H1 (cell line): ENCODE measurements around the gene RPS6KA5. TPM values are rescaled to one million over a fixed set of nuclear protein-coding genes. Genes with fewer than 3 reads are reported as not detected.

Source experiments
- CTCF ChIA-PET: fragments of 300-600 bp; sonication (Branson Sonifier 250); formaldehyde crosslinking; loops from one replicate; lab custom pipeline; 2021; ENCODE audit not compliant: partially characterized antibody; lab: Charles Lee
- POLR2A ChIA-PET: fragments of 300-600 bp; sonication (Branson Sonifier 250); formaldehyde crosslinking; loops from one replicate; lab custom pipeline; 2021; ENCODE audit warnings: inconsistent platforms; ENCODE audit not compliant: partially characterized antibody; lab: Charles Lee
- DNase-seq, 2 experiments: peaks; one replicate each; pipeline versions ENCODE4 v3.0.0 to v3.0.0-alpha.2; 2010 to 2022; ENCODE audit warnings: low spot score in 2 of 2, low read depth in 1 of 2, mixed read lengths in 1 of 2
- FAIRE-seq: peaks from 2 replicates; lab custom pipeline; 2011; peaks lifted over from hg19 to GRCh38; lab: Jason Lieb, UNC
- H2AFZ ChIP-seq: 2 replicates; pipeline ENCODE4 v1.8.1; 2012; ENCODE audit warnings: low read length, inconsistent platforms
- H2AK5ac ChIP-seq: 2 replicates; pipeline ENCODE4 v1.6.1; 2013; ENCODE audit warnings: low read depth, low read length
- H2BK120ac ChIP-seq: replicated peaks from 2 replicates; pipeline ENCODE3; 2013; ENCODE audit warnings: low read depth, low read length, inconsistent platforms
- H2BK12ac ChIP-seq: 2 replicates; pipeline ENCODE4 v1.6.1; 2013; ENCODE audit warnings: low read depth, low read length
- H2BK15ac ChIP-seq: 2 replicates; pipeline ENCODE4 v1.6.1; 2013; ENCODE audit warnings: low read length
- H2BK20ac ChIP-seq: 2 replicates; pipeline ENCODE4 v1.6.1; 2013; ENCODE audit warnings: low read length
- H2BK5ac ChIP-seq: 2 replicates; pipeline ENCODE4 v1.6.1; 2013; ENCODE audit warnings: low read depth, low read length
- H3K14ac ChIP-seq: 2 replicates; pipeline ENCODE4 v1.6.1; 2013; ENCODE audit warnings: inconsistent platforms; ENCODE audit not compliant: insufficient read length
- H3K18ac ChIP-seq: 2 replicates; pipeline ENCODE4 v1.6.1; 2013; ENCODE audit warnings: low read length; ENCODE audit errors: extremely low read depth
- H3K23ac ChIP-seq: 2 replicates; pipeline ENCODE4 v1.6.1; 2013; ENCODE audit warnings: inconsistent platforms; ENCODE audit not compliant: insufficient read length
- H3K23me2 ChIP-seq: 2 replicates; pipeline ENCODE4 v1.6.1; 2013; ENCODE audit warnings: low read depth, low read length
- H3K27ac ChIP-seq: 2 replicates; pipeline ENCODE4 v1.6.1; 2011; ENCODE audit warnings: low read depth, low read length, inconsistent platforms
- H3K27me3 ChIP-seq, 4 experiments: replicated peaks in 1 of 4; 1 replicate in 1 of 4; 2 replicates in 3 of 4; pipeline versions ENCODE4 v1.6.1 to v1.8.1; 2011 to 2013; ENCODE audit warnings: low read length in 3 of 4, mild to moderate bottlenecking in 3 of 4, inconsistent platforms in 2 of 4, mixed read lengths in 2 of 4, moderate library complexity in 1 of 4; ENCODE audit not compliant: control insufficient read depth in 3 of 4, insufficient read depth in 3 of 4; ENCODE audit errors: extremely low read depth in 1 of 4
- H3K36me3 ChIP-seq, 4 experiments: 2 replicates each; pipeline versions ENCODE4 v1.6.1 to v1.8.1; 2011 to 2013; ENCODE audit warnings: mild to moderate bottlenecking in 4 of 4, low read length in 3 of 4, moderate library complexity in 2 of 4, control low read depth in 1 of 4, inconsistent platforms in 1 of 4; ENCODE audit not compliant: insufficient read depth in 4 of 4, control insufficient read depth in 2 of 4
- H3K4ac ChIP-seq: replicated peaks from 2 replicates; pipeline ENCODE3; 2013; ENCODE audit warnings: low read length, low read depth, mixed read lengths, inconsistent platforms; ENCODE audit not compliant: insufficient read length
- H3K4me1 ChIP-seq, 4 experiments: replicated peaks in 1 of 4; 1 replicate in 1 of 4; 2 replicates in 3 of 4; pipeline versions ENCODE4 v1.6.1 to v1.8.1; 2011 to 2013; ENCODE audit warnings: low read length in 3 of 4, inconsistent platforms in 2 of 4, mixed read lengths in 1 of 4; ENCODE audit not compliant: insufficient read depth in 4 of 4, control insufficient read depth in 3 of 4
- H3K4me2 ChIP-seq, 2 experiments: 2 replicates each; pipeline versions ENCODE4 v1.6.1 to v1.8.1; 2011 to 2013; ENCODE audit warnings: low read depth in 2 of 2, low read length in 2 of 2, control low read depth in 1 of 2, inconsistent platforms in 1 of 2, mild to moderate bottlenecking in 1 of 2; ENCODE audit not compliant: insufficient read depth in 1 of 2
- H3K4me3 ChIP-seq, 4 experiments: fragments of 200-600, 300-600 bp in 1 of 4; sonication (generic), shearing (Covaris generic), sonication (Bioruptor Twin) in 1 of 4; 2 replicates each; pipeline versions ENCODE4 v1.5.1 to v1.8.1; 2011 to 2016; ENCODE audit warnings: low read length in 4 of 4, low read depth in 3 of 4, control low read depth in 2 of 4, inconsistent platforms in 2 of 4, mild to moderate bottlenecking in 2 of 4, mixed read lengths in 1 of 4, moderate library complexity in 1 of 4; ENCODE audit not compliant: insufficient read depth in 2 of 4; ENCODE audit errors: extremely low read depth in 1 of 4
- H3K56ac ChIP-seq: replicated peaks from 2 replicates; pipeline ENCODE3; 2013; ENCODE audit warnings: low read depth, mild to moderate bottlenecking, mixed read lengths, low read length, inconsistent platforms; ENCODE audit not compliant: insufficient read length
- H3K79me1 ChIP-seq: 2 replicates; pipeline ENCODE4 v1.6.1; 2013; ENCODE audit warnings: low read depth, low read length, control low read depth
- H3K79me2 ChIP-seq, 2 experiments: 2 replicates each; pipeline versions ENCODE4 v1.6.1 to v1.8.1; 2012 to 2013; ENCODE audit warnings: low read length in 2 of 2, mild to moderate bottlenecking in 2 of 2, inconsistent platforms in 1 of 2; ENCODE audit not compliant: insufficient read depth in 2 of 2, control insufficient read depth in 1 of 2
- H3K9ac ChIP-seq, 4 experiments: replicated peaks in 1 of 4; 1 replicate in 1 of 4; 2 replicates in 3 of 4; pipeline versions ENCODE4 v1.6.1 to v1.8.1; 2011 to 2013; ENCODE audit warnings: low read depth in 3 of 4, low read length in 3 of 4, control low read depth in 2 of 4, mild to moderate bottlenecking in 2 of 4, moderate library complexity in 2 of 4, inconsistent platforms in 1 of 4; ENCODE audit errors: extremely low read depth in 1 of 4
- H3K9me3 ChIP-seq, 2 experiments: 2 replicates each; pipeline versions ENCODE4 v1.6.1 to v1.8.1; 2012 to 2013; ENCODE audit warnings: mild to moderate bottlenecking in 2 of 2, moderate library complexity in 2 of 2, control low read depth in 1 of 2, inconsistent platforms in 1 of 2, low read depth in 1 of 2, low read length in 1 of 2, mixed read lengths in 1 of 2; ENCODE audit not compliant: insufficient read depth in 2 of 2
- H4K20me1 ChIP-seq, 2 experiments: replicated peaks in 1 of 2; 2 replicates each; pipeline versions ENCODE3 to v1.8.1; 2011 to 2013; ENCODE audit warnings: inconsistent platforms in 2 of 2, low read length in 2 of 2, mild to moderate bottlenecking in 1 of 2; ENCODE audit not compliant: insufficient read depth in 2 of 2, control insufficient read depth in 1 of 2
- H4K5ac ChIP-seq: 2 replicates; pipeline ENCODE4 v1.6.1; 2013; ENCODE audit warnings: low read length, low read depth, mixed read lengths, inconsistent platforms; ENCODE audit not compliant: insufficient read length
- H4K8ac ChIP-seq: 2 replicates; pipeline ENCODE4 v1.8.0; 2013; ENCODE audit warnings: mild to moderate bottlenecking, moderate library complexity, low read length, inconsistent platforms; ENCODE audit not compliant: insufficient read depth; ENCODE audit errors: extremely low read depth
- H4K91ac ChIP-seq: replicated peaks from 2 replicates; pipeline ENCODE3; 2013; ENCODE audit warnings: low read length, mixed read lengths, inconsistent platforms; ENCODE audit not compliant: insufficient read length
- BCL11A ChIP-seq, 2 experiments: IDR thresholded peaks; one replicate each; pipeline ENCODE4 v1.6.1; 2011; ENCODE audit warnings: low read depth in 2 of 2, low read length in 2 of 2, mild to moderate bottlenecking in 2 of 2
- BRCA1 ChIP-seq: IDR thresholded peaks from 2 replicates; pipeline ENCODE4 v1.6.1; 2012; ENCODE audit warnings: low read depth, low read length, improper control_type of control experiment
- CHD2 ChIP-seq: IDR thresholded peaks from 2 replicates; pipeline ENCODE4 v1.6.1; 2012; ENCODE audit warnings: low read length, improper control_type of control experiment
- HDAC6 ChIP-seq: IDR thresholded peaks from one replicate; pipeline ENCODE4 v1.7.1; 2012; ENCODE audit warnings: low read depth, mild to moderate bottlenecking, inconsistent platforms, low read length, moderate library complexity
- NRF1 ChIP-seq: IDR thresholded peaks from 2 replicates; pipeline ENCODE4 v1.6.1; 2011; ENCODE audit warnings: mild to moderate bottlenecking, low read depth, low read length, improper control_type of control experiment
- POLR2AphosphoS5 ChIP-seq: IDR thresholded peaks from 2 replicates; pipeline ENCODE4 v1.6.1; 2011; ENCODE audit warnings: low read depth, low read length
- RNF2 ChIP-seq: fragments of 200-900, 300-1000 bp; sonication (generic); IDR thresholded peaks from 2 replicates; pipeline ENCODE4 v1.7.1; 2016; ENCODE audit warnings: borderline replicate concordance, low read depth, mild to moderate bottlenecking, antibody characterized with exemption, low read length; ENCODE audit not compliant: poor library complexity, severe bottlenecking; ENCODE audit errors: missing control alignments
- RXRA ChIP-seq: IDR thresholded peaks from 2 replicates; pipeline ENCODE4 v1.6.1; 2011; ENCODE audit warnings: low read depth, mild to moderate bottlenecking, low read length, moderate library complexity; ENCODE audit not compliant: insufficient read depth
- SIX5 ChIP-seq: IDR thresholded peaks from 2 replicates; pipeline ENCODE4 v1.6.1; 2011; ENCODE audit warnings: mild to moderate bottlenecking, low read depth, low read length
- TAF7 ChIP-seq: optimal IDR thresholded peaks from 2 replicates; pipeline ENCODE3; 2011; ENCODE audit warnings: low read depth, mild to moderate bottlenecking, inconsistent platforms, low read length, moderate library complexity, borderline replicate concordance
- TCF12 ChIP-seq: IDR thresholded peaks from 2 replicates; pipeline ENCODE4 v1.6.1; 2011; ENCODE audit warnings: low read depth, mild to moderate bottlenecking, low read length
- USF2 ChIP-seq: IDR thresholded peaks from 2 replicates; pipeline ENCODE4 v1.6.1; 2011; ENCODE audit warnings: low read length, improper control_type of control experiment
- WGBS, 2 experiments: shearing (Covaris generic) in 1 of 2; methylation state at CpG; one replicate each; pipeline versions ENCODE4 v1.1.6 to v1.1.7; 2013 to 2015; ENCODE audit warnings: low lambda C conversion rate in 2 of 2, mixed read lengths in 2 of 2, inconsistent platforms in 1 of 2, low coverage in 1 of 2, missing lambda C conversion rate in 1 of 2; ENCODE audit not compliant: insufficient replicate concordance in 2 of 2, insufficient coverage in 1 of 2, insufficient read length in 1 of 2; ENCODE audit errors: extremely low coverage in 1 of 2, missing lambda C conversion rate in 1 of 2; 5-methylcytosine and 5-hydroxymethylcytosine counted together
- polyA plus RNA-seq, 7 experiments: library from polyadenylated mRNA; depleted of rRNA in 3 of 7; stranded (reverse) in 5 of 7; unstranded in 2 of 7; fragments of >200 nt in 5 of 7; fragments of 200-250 nt in 2 of 7; gene quantifications; 1 replicate in 5 of 7; 2 replicates in 1 of 7; 4 replicates in 1 of 7; pipeline versions ENCODE4 v1.2.1 to v1.2.3, GENCODE V29; 2011 to 2013; ENCODE audit warnings: missing spikeins in 2 of 7, mixed read lengths in 2 of 7
- total RNA-seq: library from RNA; stranded (reverse); fragmentation: NEBNext Ultra II Directional; extraction: Animal tissue kit (Norgen Biotek cat#: 25700); gene quantifications from 2 replicates; pipeline ENCODE4 v1.2.1, GENCODE V29; 2021

The RPS6KA5 gene
- total and polyA plus RNA-seq, 2 of the 8 experiments (the other 6 are each of a cell fraction or from before 2014, with no cell fraction given) = 0.85 to 3.1 TPM

DNA sequence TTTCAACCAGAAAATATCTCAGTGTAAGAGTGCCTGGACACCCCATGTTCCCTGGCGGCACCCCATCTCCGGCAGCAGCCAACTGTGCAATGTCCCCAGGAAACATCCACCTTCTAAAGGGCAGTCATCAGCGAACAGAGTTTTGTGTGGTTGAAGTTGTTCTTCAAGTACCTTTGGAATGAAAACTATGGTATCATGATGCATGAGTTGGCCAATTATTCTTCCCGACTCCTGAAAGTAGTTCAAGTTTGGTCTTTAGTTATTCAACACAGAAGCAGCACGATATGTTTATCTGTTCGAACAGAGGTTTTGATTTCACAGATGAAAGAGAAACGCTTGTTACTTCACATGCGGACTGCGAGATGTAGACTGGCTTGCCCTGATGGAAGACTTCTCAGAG lies 223.1 kb downstream of the RPS6KA5 start:
- no peak for DNase-seq
- no peak overlapping the region for H3K4ac ChIP-seq
- peaks cover 0 to 1% (median 0%) of the 10 kb centered on the region in 4 experiments; a peak in 1 of 7 replicates for H3K27me3 ChIP-seq
- no peak overlapping the region for H2BK20ac ChIP-seq
- no peak overlapping the region for H3K9ac ChIP-seq
- H2BK120ac ChIP-seq = no peak overlapping the region
- H2BK5ac ChIP-seq = no peak overlapping the region
- no peaks in the 10 kb centered on the region for H3K4me1 ChIP-seq
- H2AFZ ChIP-seq = no peak overlapping the region
- H3K4me3 ChIP-seq = no peak overlapping the region
- H3K14ac ChIP-seq = no peak overlapping the region
- CTCF ChIA-PET = no interaction called here
- WGBS, 2 experiments = 85% methylated on average over 9 of the region's 9 CpGs; no CpG with 5 or more reads in 1 of the 2 experiments
- H3K79me2 ChIP-seq = no peaks in the 10 kb centered on the region
- H3K79me1 ChIP-seq = no peaks in the 10 kb centered on the region
- no peak overlapping the region for H3K56ac ChIP-seq
- no peak overlapping the region for H2BK12ac ChIP-seq
- no peaks in the 10 kb centered on the region for H3K9me3 ChIP-seq
- no peak overlapping the region for H4K91ac ChIP-seq
- no peak overlapping the region for H3K27ac ChIP-seq
- POLR2A ChIA-PET = no interaction called here
- no peaks in the 10 kb centered on the region for H3K23me2 ChIP-seq
- no peak overlapping the region for H2BK15ac ChIP-seq
- H2AK5ac ChIP-seq = no peak overlapping the region
- H4K5ac ChIP-seq = no peak overlapping the region
- no peak overlapping the region for H3K4me2 ChIP-seq
- no peak for FAIRE-seq
- H4K8ac ChIP-seq = no peak overlapping the region
- H3K36me3 ChIP-seq = no peaks in the 10 kb centered on the region
- no peak overlapping the region for H3K23ac ChIP-seq
- no peaks in the 10 kb centered on the region for H4K20me1 ChIP-seq
- no peak overlapping the region for H3K18ac ChIP-seq
- TF ChIP-seq CHD2 (no peak), SIX5 (no peak), TAF7 (no peak), HDAC6 (no peak), POLR2AphosphoS5 (no peak), NRF1 (no peak), TCF12 (no peak), BRCA1 (no peak), USF2 (no peak), BCL11A (IDR thresholded peaks at IDR 0.05; ENCODE audit: low read depth in 2 of 2, low read length in 2 of 2) (no peak), RXRA (no peak), RNF2 (no peak)
